CD4-positive, alpha-beta T cell (primary cell): ENCODE results near the gene NTM. TPM values are rescaled to one million over a fixed set of nuclear protein-coding genes. Genes with fewer than 3 reads are reported as not detected.

Source experiments
- ATAC-seq: fragments of 200-7000 bp; cut with Tn5 transposase; one replicate; pipeline ENCODE4 v1.10.0; 2022; ENCODE audit warnings: mild to moderate bottlenecking; ENCODE audit not compliant: poor library complexity
- CTCF ChIA-PET: fragments of 350-600 bp; sonication (Branson Sonifier 250); formaldehyde crosslinking; loops from one replicate; lab custom pipeline; 2021; ENCODE audit warnings: antibody characterized with exemption, inconsistent platforms; lab: Charles Lee
- POLR2A ChIA-PET: fragments of 350-600 bp; sonication (Branson Sonifier 250); formaldehyde crosslinking; loops from one replicate; lab custom pipeline; 2021; ENCODE audit warnings: antibody characterized with exemption, inconsistent platforms; lab: Charles Lee
- DNase-seq, 14 experiments: peaks; one replicate each; pipeline ENCODE4 v3.0.0-alpha.2; 2013 to 2020; ENCODE audit warnings: mixed read lengths in 2 of 14
- H3K27ac ChIP-seq, 2 donors: one replicate each; pipeline versions ENCODE4 v1.5.1 to v1.7.0; 2013; ENCODE audit warnings: low read length in 2 of 2, low read depth in 1 of 2, mild to moderate bottlenecking in 1 of 2
- H3K27me3 ChIP-seq, 2 experiments: 1 replicate in 1 of 2; 2 replicates in 1 of 2; pipeline versions ENCODE4 v1.6.1 to v1.7.0; 2013; ENCODE audit warnings: low read length in 2 of 2, control low read depth in 1 of 2, mild to moderate bottlenecking in 1 of 2, moderate library complexity in 1 of 2; ENCODE audit not compliant: insufficient read depth in 2 of 2, control insufficient read depth in 1 of 2
- H3K36me3 ChIP-seq: one replicate; pipeline ENCODE4 v1.6.1; 2013; ENCODE audit warnings: low read length, control low read depth; ENCODE audit not compliant: insufficient read depth
- H3K4me1 ChIP-seq: one replicate; pipeline ENCODE4 v1.6.1; 2013; ENCODE audit warnings: low read length, control low read depth; ENCODE audit not compliant: insufficient read depth
- H3K4me3 ChIP-seq: one replicate; pipeline ENCODE4 v1.5.1; 2013; ENCODE audit warnings: mild to moderate bottlenecking, low read length, moderate library complexity
- H3K9me3 ChIP-seq, 2 experiments: 1 replicate in 1 of 2; 2 replicates in 1 of 2; pipeline versions ENCODE4 v1.6.1 to v1.7.0; 2013; ENCODE audit warnings: low read length in 2 of 2, mild to moderate bottlenecking in 2 of 2, control low read depth in 1 of 2, moderate library complexity in 1 of 2; ENCODE audit not compliant: control insufficient read depth in 1 of 2, insufficient read depth in 1 of 2
- H3K27ac Mint-ChIP-seq: one replicate; pipeline ENCODE4 v1.8.0; 2020; ENCODE audit warnings: mixed read lengths
- H3K27me3 Mint-ChIP-seq: one replicate; pipeline ENCODE4 v1.8.0; 2021; ENCODE audit warnings: mixed read lengths
- H3K36me3 Mint-ChIP-seq: one replicate; pipeline ENCODE4 v1.8.0; 2021; ENCODE audit warnings: low read depth, mixed read lengths
- H3K4me1 Mint-ChIP-seq: one replicate; pipeline ENCODE4 v1.8.0; 2021; ENCODE audit warnings: low read depth, mixed read lengths
- H3K4me3 Mint-ChIP-seq: one replicate; pipeline ENCODE4 v1.8.0; 2020; ENCODE audit warnings: mild to moderate bottlenecking, mixed read lengths
- H3K9me3 Mint-ChIP-seq: one replicate; pipeline ENCODE4 v1.8.0; 2020; ENCODE audit warnings: mixed read lengths
- CTCF ChIP-seq: fragments of 200-600 bp; IDR thresholded peaks from one replicate; pipeline ENCODE4 v1.8.0; 2022; ENCODE audit warnings: antibody characterized with exemption, mild to moderate bottlenecking
- intact Hi-C, 2 experiments: fragments of 100-400 bp; cut with DNase I in 1 of 2; cut with micrococcal nuclease in 1 of 2; formaldehyde crosslinking; loops; one replicate each; pipeline versions ENCODE4 v1.15.1 to v1.9.0; 2023 to 2025; cut with DNase I, micrococcal nuclease
- total RNA-seq, 174 experiments: library from RNA in 2 of 174; stranded (reverse) in 2 of 174; gene quantifications; one replicate each; pipeline ENCODE4 v1.2.3 and lab custom pipeline; 2021 to 2026

Gene NTM
- total RNA-seq, 2 experiments from 2014 or later, result not detected

- H3K27me3 ChIP-seq, result no peaks in the 10 kb centered on the region
- ChIA-PET CTCF (interaction anchor here (1.0 kb wide), 1 partner anchor 26 kb away, joined by 3 read pairs; no protein-coding TSS in a partner anchor), POLR2A (no interaction called here)
- Mint-ChIP-seq H3K4me3 (no peak overlapping the region), H3K4me1 (no peaks in the 10 kb centered on the region), H3K27ac (no peak overlapping the region), H3K27me3 (no peaks in the 10 kb centered on the region), H3K9me3 (peaks cover 6% of the 10 kb centered on the region), H3K36me3 (no peaks in the 10 kb centered on the region)
- H3K27ac ChIP-seq, result no peak overlapping the region
- DNase-seq (no peak), ATAC-seq (no peak)
- H3K4me3 ChIP-seq, result no peak overlapping the region
- H3K36me3 ChIP-seq, result no peaks in the 10 kb centered on the region
- no peak for TF ChIP-seq CTCF
- H3K9me3 ChIP-seq, result peaks cover 0 to 3% of the 10 kb centered on the region in 2 experiments
- H3K4me1 ChIP-seq, result no peaks in the 10 kb centered on the region
- intact Hi-C loops, result no loop called here
Observed at GRCh38 chr11:132075447-132075846, 705.0 kb downstream of the NTM start.

GRCh38 chr11:132077416-132077815 is 707.0 kb downstream of the NTM start:
- Mint-ChIP-seq H3K4me3 (no peak overlapping the region), H3K27me3 (no peaks in the 10 kb centered on the region)

GRCh38 chr11:132078264-132079076 is 708.1 kb downstream of the NTM start:
- DNase-seq (no peak), ATAC-seq (no peak)
- Mint-ChIP-seq H3K4me3 (no peak overlapping the region), H3K27me3 (no peaks in the 10 kb centered on the region), H3K4me1 (no peaks in the 10 kb centered on the region), H3K9me3 (peaks cover 18% of the 10 kb centered on the region), H3K36me3 (no peaks in the 10 kb centered on the region), H3K27ac (no peak overlapping the region)
- Histone ChIP-seq H3K27ac (no peak overlapping the region), H3K4me1 (no peaks in the 10 kb centered on the region), H3K36me3 (no peaks in the 10 kb centered on the region), H3K9me3 (peaks cover 3 to 8% of the 10 kb centered on the region in 2 experiments), H3K4me3 (no peak overlapping the region), H3K27me3 (no peaks in the 10 kb centered on the region)
- ChIA-PET POLR2A (no interaction called here), CTCF (no interaction called here)
- no peak for TF ChIP-seq CTCF
- intact Hi-C loops, result no loop called here

More at GRCh38 chr11:132077416-132077815, 707.0 kb downstream of the NTM start:
- Histone ChIP-seq H3K27me3 (no peaks in the 10 kb centered on the region), H3K4me3 (no peak overlapping the region), H3K36me3 (no peaks in the 10 kb centered on the region), H3K9me3 (peaks cover 0 to 8% of the 10 kb centered on the region in 2 experiments), H3K27ac (no peak overlapping the region), H3K4me1 (no peaks in the 10 kb centered on the region)
- POLR2A ChIA-PET, result no interaction called here
- H3K27ac Mint-ChIP-seq, result no peak overlapping the region
- H3K9me3 Mint-ChIP-seq, result peaks cover 13% of the 10 kb centered on the region
- no peaks in the 10 kb centered on the region for H3K4me1 Mint-ChIP-seq
- H3K36me3 Mint-ChIP-seq, result no peaks in the 10 kb centered on the region
- DNase-seq (no peak), ATAC-seq (no peak)
- no peak for TF ChIP-seq CTCF
- CTCF ChIA-PET, result no interaction called here
- intact Hi-C loops, result no loop called here
